ENCODE data around the gene LYG1. TPM values are rescaled to one million over a fixed set of nuclear protein-coding genes. Genes with fewer than 3 reads are reported as not detected.

Gene LYG1
- total RNA-seq, 1 donor from 2014 or later, result 0.12 TPM

- no peak for DNase-seq (ENCODE audit: low read depth)
- TF ChIP-seq, protein P1, sequence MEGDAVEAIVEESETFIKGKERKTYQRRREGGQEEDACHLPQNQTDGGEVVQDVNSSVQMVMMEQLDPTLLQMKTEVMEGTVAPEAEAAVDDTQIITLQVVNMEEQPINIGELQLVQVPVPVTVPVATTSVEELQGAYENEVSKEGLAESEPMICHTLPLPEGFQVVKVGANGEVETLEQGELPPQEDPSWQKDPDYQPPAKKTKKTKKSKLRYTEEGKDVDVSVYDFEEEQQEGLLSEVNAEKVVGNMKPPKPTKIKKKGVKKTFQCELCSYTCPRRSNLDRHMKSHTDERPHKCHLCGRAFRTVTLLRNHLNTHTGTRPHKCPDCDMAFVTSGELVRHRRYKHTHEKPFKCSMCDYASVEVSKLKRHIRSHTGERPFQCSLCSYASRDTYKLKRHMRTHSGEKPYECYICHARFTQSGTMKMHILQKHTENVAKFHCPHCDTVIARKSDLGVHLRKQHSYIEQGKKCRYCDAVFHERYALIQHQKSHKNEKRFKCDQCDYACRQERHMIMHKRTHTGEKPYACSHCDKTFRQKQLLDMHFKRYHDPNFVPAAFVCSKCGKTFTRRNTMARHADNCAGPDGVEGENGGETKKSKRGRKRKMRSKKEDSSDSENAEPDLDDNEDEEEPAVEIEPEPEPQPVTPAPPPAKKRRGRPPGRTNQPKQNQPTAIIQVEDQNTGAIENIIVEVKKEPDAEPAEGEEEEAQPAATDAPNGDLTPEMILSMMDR (conservative IDR thresholded peaks at IDR 0.05; ENCODE audit: low read depth, low read length), result no peak
- no peak overlapping the region for H3K4me3 ChIP-seq (ENCODE audit: low read depth, low read length)
These were observed 39.8 kb downstream of the LYG1 start for GRCh38 chr2:99261242-99261641.

DNA sequence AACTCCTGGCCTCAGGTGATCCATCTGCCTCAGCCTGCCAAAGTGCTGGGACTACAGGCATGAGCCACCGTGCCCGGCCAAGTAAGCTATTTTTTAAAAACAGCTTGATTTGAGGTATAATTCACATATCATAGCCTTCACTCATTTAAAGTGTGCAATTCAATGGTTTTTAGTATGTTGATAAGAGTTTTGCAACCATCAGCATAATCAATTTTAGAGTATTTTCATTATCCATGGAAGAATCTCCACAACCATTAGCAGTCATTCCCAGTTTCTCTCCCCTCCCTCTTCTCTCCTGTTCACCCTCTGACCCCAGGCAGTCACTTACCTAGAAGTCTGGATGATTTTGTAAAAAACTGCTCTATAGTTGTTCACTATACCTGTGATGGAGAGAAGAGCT is 40.8 kb downstream of the LYG1 start:
- TF ChIP-seq, protein P1 (conservative IDR thresholded peaks at IDR 0.05; ENCODE audit: low read depth, low read length), result no peak
- H3K4me3 ChIP-seq (ENCODE audit: low read depth, low read length), result no peak overlapping the region
- DNase-seq (ENCODE audit: low read depth), result no peak

DNA sequence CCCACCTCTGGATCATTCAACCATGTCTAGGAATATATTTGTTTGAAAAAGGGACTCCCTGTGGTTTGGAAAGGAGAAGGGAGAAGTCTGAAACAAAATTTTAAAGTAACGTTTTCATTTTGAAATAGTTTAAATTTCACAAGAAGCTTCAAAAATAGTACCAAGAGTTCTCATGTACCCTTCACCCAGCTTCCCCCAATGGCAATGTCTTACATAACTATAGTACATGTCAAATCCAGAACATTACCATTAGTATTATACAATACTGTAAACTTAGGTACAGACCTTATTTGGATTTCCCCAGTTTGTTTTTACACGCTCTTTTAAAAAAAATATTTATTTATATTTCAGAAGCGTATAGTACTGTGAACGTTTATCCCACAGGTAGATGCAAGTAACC is 41.5 kb downstream of the LYG1 start:
- DNase-seq (ENCODE audit: low read depth), result no peak
- H3K4me3 ChIP-seq (ENCODE audit: low read depth, low read length), result no peak overlapping the region
- TF ChIP-seq, protein P1 (conservative IDR thresholded peaks at IDR 0.05; ENCODE audit: low read depth, low read length), result no peak

DNA sequence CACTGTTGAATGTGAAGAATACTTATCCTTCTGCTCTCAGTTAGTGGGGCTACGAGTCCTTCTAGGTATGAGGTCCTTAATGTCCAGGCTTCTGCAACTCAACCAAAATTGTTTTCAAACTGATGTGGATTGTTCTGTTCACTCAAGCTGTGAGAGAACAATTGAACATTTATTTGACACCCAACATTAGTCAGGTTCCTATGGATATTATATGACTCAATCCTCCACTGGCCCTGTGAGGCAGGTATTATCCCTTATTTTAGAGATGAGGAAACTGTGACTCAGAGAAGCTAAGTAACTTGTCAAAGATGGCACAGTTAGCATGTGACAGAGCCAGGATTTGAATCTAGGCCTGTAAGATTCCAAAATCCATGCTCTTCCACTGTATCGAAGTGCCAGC is 44.3 kb downstream of the LYG1 start:
- peak; percentile 48 for DNase-seq (ENCODE audit: low read depth)
- H3K4me3 ChIP-seq (ENCODE audit: low read depth, low read length), result no peak overlapping the region
- TF ChIP-seq, protein P1 (conservative IDR thresholded peaks at IDR 0.05; ENCODE audit: low read depth, low read length), result no peak

GRCh38 chr2:99255491-99256318 is 45.3 kb downstream of the LYG1 start, which contains the start of gene LYG2:
Gene LYG2 (minus strand): TSS chr2:99255666. CDS start chr2:99254260, 1,406 bp downstream.
- TF ChIP-seq, protein P1 (conservative IDR thresholded peaks at IDR 0.05; ENCODE audit: low read depth, low read length), result no peak
- no peak within 1 kb of the TSS for H3K4me3 ChIP-seq (ENCODE audit: low read depth, low read length)
- DNase-seq (ENCODE audit: low read depth), result no peak

GRCh38 chr2:99249951-99250350 is 51.0 kb downstream of the LYG1 start:
- TF ChIP-seq, protein P1 (conservative IDR thresholded peaks at IDR 0.05; ENCODE audit: low read depth, low read length), result no peak
- DNase-seq (ENCODE audit: low read depth), result no peak

GRCh38 chr2:99242151-99242550 is 58.8 kb downstream of the LYG1 start:
- DNase-seq (ENCODE audit: low read depth), result no peak
- H3K4me3 ChIP-seq (ENCODE audit: low read depth, low read length), result no peak overlapping the region
- TF ChIP-seq, protein P1 (conservative IDR thresholded peaks at IDR 0.05; ENCODE audit: low read depth, low read length), result no peak

More at GRCh38 chr2:99249951-99250350, 51.0 kb downstream of the LYG1 start:
- no peak overlapping the region for H3K4me3 ChIP-seq (ENCODE audit: low read depth, low read length)

Data from epithelial cell of proximal tubule (primary cell).